ENCODE measurements around the gene CCDC61.

The CCDC61 gene

GRCh38 chr19:46049597-46049996 is 54.3 kb downstream of the CCDC61 start:
- in situ Hi-C loops (cut with MboI; ENCODE audit: low sequenced_read_pairs, unreplicated experiment): no loop called here
- no peak for DNase-seq (ENCODE audit: low spot score)
- TF ChIP-seq CTCF (IDR thresholded peaks at IDR 0.05; ENCODE audit: borderline replicate concordance, control extremely low read depth, extremely low read depth, insufficient read depth, missing control alignments): peak; percentile 20

DNA sequence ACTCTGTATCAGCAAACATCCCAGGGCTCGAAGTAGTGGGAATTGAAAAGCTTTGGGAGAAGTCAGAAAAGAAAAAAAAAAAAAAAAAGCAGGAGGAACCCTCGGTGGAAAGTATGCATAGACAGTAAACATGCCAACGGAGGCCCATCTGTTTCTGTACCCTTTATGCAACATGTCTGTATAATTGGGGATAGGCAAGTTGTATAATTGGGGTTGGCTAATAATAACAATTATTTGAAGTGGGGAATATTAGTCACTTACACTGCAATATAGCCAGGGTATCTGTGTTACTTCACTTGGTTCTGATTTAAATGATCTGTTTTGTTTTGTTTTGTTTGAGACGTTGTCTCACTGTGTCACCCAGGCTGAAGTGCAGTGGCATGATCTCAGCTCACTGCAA is 57.6 kb downstream of the CCDC61 start:
- no peak for TF ChIP-seq CTCF (IDR thresholded peaks at IDR 0.05; ENCODE audit: borderline replicate concordance, control extremely low read depth, extremely low read depth, insufficient read depth, missing control alignments)
- in situ Hi-C loops (cut with MboI; ENCODE audit: low sequenced_read_pairs, unreplicated experiment): no loop called here
- no peak for DNase-seq (ENCODE audit: low spot score)

- in situ Hi-C loops (cut with MboI; ENCODE audit: low sequenced_read_pairs, unreplicated experiment): no loop called here
- no peak for TF ChIP-seq CTCF (IDR thresholded peaks at IDR 0.05; ENCODE audit: borderline replicate concordance, control extremely low read depth, extremely low read depth, insufficient read depth, missing control alignments)
- no peak for DNase-seq (ENCODE audit: low spot score)
Observed at GRCh38 chr19:46056536-46056935, 61.3 kb downstream of the CCDC61 start.

- in situ Hi-C loops (cut with MboI; ENCODE audit: low sequenced_read_pairs, unreplicated experiment): no loop called here
- TF ChIP-seq CTCF (IDR thresholded peaks at IDR 0.05; ENCODE audit: borderline replicate concordance, control extremely low read depth, extremely low read depth, insufficient read depth, missing control alignments): no peak
- no peak for DNase-seq (ENCODE audit: low spot score)
Observed at GRCh38 chr19:46058778-46059177, 63.5 kb downstream of the CCDC61 start.

GRCh38 chr19:46060012-46060411 is 64.7 kb downstream of the CCDC61 start:
- no peak for TF ChIP-seq CTCF (IDR thresholded peaks at IDR 0.05; ENCODE audit: borderline replicate concordance, control extremely low read depth, extremely low read depth, insufficient read depth, missing control alignments)
- in situ Hi-C loops (cut with MboI; ENCODE audit: low sequenced_read_pairs, unreplicated experiment): no loop called here
- no peak for DNase-seq (ENCODE audit: low spot score)

DNA sequence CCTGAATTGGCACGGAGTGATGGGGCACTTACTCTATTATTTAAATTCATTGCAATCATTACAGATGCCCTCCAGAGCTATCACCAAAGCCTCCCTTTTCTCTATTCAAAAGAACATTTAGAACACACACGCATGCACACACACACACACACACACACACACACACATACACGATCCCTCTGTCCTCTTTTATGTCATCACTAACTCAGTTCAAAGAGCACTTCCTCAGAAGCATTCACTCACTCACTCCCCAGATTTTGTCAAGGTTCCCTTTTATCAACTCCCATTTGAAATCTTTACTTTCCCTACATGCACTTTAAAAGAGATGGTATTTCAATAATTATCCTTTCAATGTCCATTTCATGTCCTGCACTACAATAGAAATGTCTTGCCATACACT is 67.9 kb downstream of the CCDC61 start:
- TF ChIP-seq CTCF (IDR thresholded peaks at IDR 0.05; ENCODE audit: borderline replicate concordance, control extremely low read depth, extremely low read depth, insufficient read depth, missing control alignments): no peak

More for the DNA sequence above, 67.9 kb downstream of the CCDC61 start:
- no peak for DNase-seq (ENCODE audit: low spot score)
- in situ Hi-C loops (cut with MboI; ENCODE audit: low sequenced_read_pairs, unreplicated experiment): no loop called here

Data from GM13976 (cell line).